Measurements from ENCODE around the gene DOCK11. TPM values are rescaled to one million over a fixed set of nuclear protein-coding genes. Genes with fewer than 3 reads are reported as not detected.

Gene DOCK11
- polyA plus RNA-seq, 1 experiment = 26.4 TPM

GRCh38 chrX:118660085-118660484 lies 164.5 kb downstream of the DOCK11 start:
- DNase-seq (ENCODE audit: low read depth, low spot score) = no peak
- Histone ChIP-seq H3K9me3 (ENCODE audit: control insufficient read depth, insufficient read depth, low read length) (no peaks in the 10 kb centered on the region), H3K4me3 (ENCODE audit: low read depth, low read length) (no peak overlapping the region), H3K27me3 (ENCODE audit: control insufficient read depth, insufficient read depth, low read length) (no peaks in the 10 kb centered on the region), H3K27ac (ENCODE audit: low read depth, low read length) (no peak overlapping the region)
- CTCF ChIA-PET = no interaction called here
- TF ChIP-seq CTCF (IDR thresholded peaks at IDR 0.05; ENCODE audit: low read depth, low read length) = no peak
- POLR2A ChIA-PET = no interaction called here

GRCh38 chrX:118665204-118665603 lies 169.6 kb downstream of the DOCK11 start:
- CTCF ChIA-PET = interaction anchor here (0.8 kb wide), 1 partner anchor 21 kb away, joined by 3 read pairs; no protein-coding TSS in a partner anchor
- POLR2A ChIA-PET = no interaction called here
- Histone ChIP-seq H3K27ac (ENCODE audit: low read depth, low read length) (no peak overlapping the region), H3K4me3 (ENCODE audit: low read depth, low read length) (no peak overlapping the region), H3K27me3 (ENCODE audit: control insufficient read depth, insufficient read depth, low read length) (no peaks in the 10 kb centered on the region), H3K9me3 (ENCODE audit: control insufficient read depth, insufficient read depth, low read length) (no peaks in the 10 kb centered on the region)
- no peak for DNase-seq (ENCODE audit: low read depth, low spot score)
- TF ChIP-seq CTCF (IDR thresholded peaks at IDR 0.05; ENCODE audit: low read depth, low read length) = no peak

GRCh38 chrX:118666521-118666920 lies 170.9 kb downstream of the DOCK11 start:
- H3K9me3 ChIP-seq (ENCODE audit: control insufficient read depth, insufficient read depth, low read length) = no peaks in the 10 kb centered on the region
- H3K27me3 ChIP-seq (ENCODE audit: control insufficient read depth, insufficient read depth, low read length) = no peaks in the 10 kb centered on the region
- no peak for DNase-seq (ENCODE audit: low read depth, low spot score)
- H3K4me3 ChIP-seq (ENCODE audit: low read depth, low read length) = no peak overlapping the region
- ChIA-PET CTCF (no interaction called here), POLR2A (no interaction called here)
- no peak for TF ChIP-seq CTCF (IDR thresholded peaks at IDR 0.05; ENCODE audit: low read depth, low read length)
- no peak overlapping the region for H3K27ac ChIP-seq (ENCODE audit: low read depth, low read length)

GRCh38 chrX:118669435-118669834 lies 173.8 kb downstream of the DOCK11 start:
- H3K9me3 ChIP-seq (ENCODE audit: control insufficient read depth, insufficient read depth, low read length) = no peaks in the 10 kb centered on the region
- ChIA-PET CTCF (interaction anchor here (0.6 kb wide), 1 partner anchor 33 kb away, joined by 3 read pairs; no protein-coding TSS in a partner anchor), POLR2A (no interaction called here)
- H3K27me3 ChIP-seq (ENCODE audit: control insufficient read depth, insufficient read depth, low read length) = no peaks in the 10 kb centered on the region
- H3K27ac ChIP-seq (ENCODE audit: low read depth, low read length) = no peak overlapping the region
- DNase-seq (ENCODE audit: low read depth, low spot score) = no peak
- no peak overlapping the region for H3K4me3 ChIP-seq (ENCODE audit: low read depth, low read length)
- TF ChIP-seq CTCF (IDR thresholded peaks at IDR 0.05; ENCODE audit: low read depth, low read length) = no peak

GRCh38 chrX:118675326-118675965 lies 179.8 kb downstream of the DOCK11 start:
- POLR2A ChIA-PET = interaction anchor here (1.0 kb wide), 1 partner anchor 43 kb away, joined by 8 read pairs; no protein-coding TSS in a partner anchor
- CTCF ChIA-PET = interaction anchor here (0.7 kb wide), 1 partner anchor 70 kb away, joined by 3 read pairs; no protein-coding TSS in a partner anchor

More at GRCh38 chrX:118675326-118675965, 179.8 kb downstream of the DOCK11 start:
- H3K27me3 ChIP-seq (ENCODE audit: control insufficient read depth, insufficient read depth, low read length) = no peaks in the 10 kb centered on the region
- TF ChIP-seq CTCF (IDR thresholded peaks at IDR 0.05; ENCODE audit: low read depth, low read length) = no peak
- H3K4me3 ChIP-seq (ENCODE audit: low read depth, low read length) = no peak overlapping the region
- H3K9me3 ChIP-seq (ENCODE audit: control insufficient read depth, insufficient read depth, low read length) = no peaks in the 10 kb centered on the region
- DNase-seq (ENCODE audit: low read depth, low spot score) = no peak
- no peak overlapping the region for H3K27ac ChIP-seq (ENCODE audit: low read depth, low read length)

All from AG04450 (cell line).